OCI-LY1 (cell line): Measurements from ENCODE around the gene IGF1R.

ENCODE experiments used
- H2AFZ ChIP-seq: fragments of 200-600 bp; sonication (generic), shearing (Covaris generic); 2 replicates; pipeline ENCODE4 v1.6.0; 2014; ENCODE audit warnings: antibody characterized with exemption, mild to moderate bottlenecking, low read length
- H3F3A ChIP-seq: fragments of 200-600 bp; sonication (generic), shearing (Covaris generic); 2 replicates; pipeline ENCODE4 v1.6.0; 2014; ENCODE audit warnings: mild to moderate bottlenecking, antibody characterized with exemption, low read length, moderate library complexity; ENCODE audit not compliant: insufficient read depth
- H3K27ac ChIP-seq: fragments of 200-600 bp; sonication (generic); 2 replicates; pipeline ENCODE4 v1.5.1; 2014; ENCODE audit warnings: low read length, mixed run types, mild to moderate bottlenecking, low read depth; ENCODE audit not compliant: poor library complexity, severe bottlenecking
- H3K27me3 ChIP-seq: fragments of 200-600 bp; sonication (generic); 2 replicates; pipeline ENCODE4 v1.6.0; 2014; ENCODE audit warnings: antibody characterized with exemption, mild to moderate bottlenecking, low read length, moderate library complexity; ENCODE audit not compliant: insufficient read depth
- H3K36me3 ChIP-seq: fragments of 200-600 bp; sonication (generic); 2 replicates; pipeline ENCODE4 v1.6.1; 2014; ENCODE audit warnings: mild to moderate bottlenecking, antibody characterized with exemption, low read length, moderate library complexity, mixed read lengths; ENCODE audit not compliant: insufficient read depth
- H3K4me1 ChIP-seq: fragments of 200-600 bp; sonication (generic); 2 replicates; pipeline ENCODE4 v1.5.1; 2014; ENCODE audit warnings: mild to moderate bottlenecking, low read length, moderate library complexity; ENCODE audit not compliant: insufficient read depth, severe bottlenecking
- H3K4me2 ChIP-seq: fragments of 200-600 bp; sonication (generic), shearing (Covaris generic); 2 replicates; pipeline ENCODE4 v1.6.1; 2014; ENCODE audit warnings: low read length
- H3K4me3 ChIP-seq: fragments of 200-600 bp; sonication (generic); 2 replicates; pipeline ENCODE4 v1.5.1; 2014; ENCODE audit warnings: low read length, low read depth, mild to moderate bottlenecking, mixed read lengths; ENCODE audit not compliant: poor library complexity, severe bottlenecking
- H3K79me2 ChIP-seq: fragments of 200-600 bp; shearing (Covaris generic); 2 replicates; pipeline ENCODE4 v1.6.1; 2016; ENCODE audit warnings: mixed run types, low read length, mixed read lengths; ENCODE audit not compliant: insufficient read depth
- H3K9ac ChIP-seq: fragments of 200-600 bp; sonication (generic), shearing (Covaris generic); 2 replicates; pipeline ENCODE4 v1.6.1; 2014; ENCODE audit warnings: mild to moderate bottlenecking, low read length, mixed read lengths
- H3K9me2 ChIP-seq: fragments of 200-600 bp; sonication (generic), shearing (Covaris generic); 2 replicates; pipeline ENCODE4 v1.6.1; 2014; ENCODE audit warnings: low read depth, mild to moderate bottlenecking, low read length, mixed read lengths
- H3K9me3 ChIP-seq: fragments of 200-600 bp; shearing (Covaris generic); 2 replicates; pipeline ENCODE4 v1.6.1; 2014; ENCODE audit warnings: low read length, mixed read lengths
- H4K20me1 ChIP-seq: fragments of 200-600 bp; sonication (generic), shearing (Covaris generic); 2 replicates; pipeline ENCODE4 v1.6.0; 2016; ENCODE audit warnings: mild to moderate bottlenecking, low read length; ENCODE audit not compliant: insufficient read depth
- EZH2 ChIP-seq: fragments of 200-600 bp; sonication (generic), shearing (Covaris generic); IDR thresholded peaks from 2 replicates; pipeline ENCODE4 v1.8.0; 2017; ENCODE audit warnings: borderline replicate concordance, mixed run types, mild to moderate bottlenecking, antibody characterized with exemption, low read length, moderate library complexity, mixed read lengths
- TF ChIP-seq, protein P1 (sequence below): fragments of 200-600 bp; sonication (generic), shearing (Covaris generic); IDR thresholded peaks from 2 replicates; pipeline ENCODE4 v1.5.1; 2017; ENCODE audit warnings: mild to moderate bottlenecking, antibody characterized with exemption, low read length, moderate library complexity, mixed read lengths

IGF1R gene

DNA sequence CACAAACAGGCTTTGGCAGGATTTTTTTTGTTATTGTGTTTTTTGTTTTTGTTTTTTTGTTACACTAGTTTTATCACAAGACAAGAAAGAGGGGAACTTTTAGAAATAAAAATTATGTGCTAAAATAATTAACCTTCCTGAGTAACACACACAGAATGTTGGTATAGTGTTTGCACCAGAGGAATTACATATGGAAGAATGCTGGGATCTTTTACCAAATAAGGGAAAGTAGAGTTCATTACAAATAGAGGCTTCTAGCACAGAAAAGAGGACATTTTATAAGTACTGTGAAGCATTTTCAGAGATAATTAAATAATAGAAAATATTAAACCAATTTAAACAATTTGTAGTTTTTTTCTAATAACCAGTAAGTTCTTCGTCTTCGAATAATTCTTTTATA, 116.0 kb downstream of the IGF1R start:
- Histone ChIP-seq H3K4me3 (no peak overlapping the region), H4K20me1 (no peaks in the 10 kb centered on the region), H3K79me2 (no peaks in the 10 kb centered on the region), H3K9me2 (no peaks in the 10 kb centered on the region), H3K27me3 (no peaks in the 10 kb centered on the region), H3K27ac (no peak overlapping the region), H3K9ac (no peak overlapping the region), H3K4me1 (no peaks in the 10 kb centered on the region), H3K9me3 (no peaks in the 10 kb centered on the region), H3F3A (no peaks in the 10 kb centered on the region), H3K36me3 (no peaks in the 10 kb centered on the region), H2AFZ (no peak overlapping the region), H3K4me2 (no peak overlapping the region)
- no peak for TF ChIP-seq EZH2
- TF ChIP-seq, protein P1, sequence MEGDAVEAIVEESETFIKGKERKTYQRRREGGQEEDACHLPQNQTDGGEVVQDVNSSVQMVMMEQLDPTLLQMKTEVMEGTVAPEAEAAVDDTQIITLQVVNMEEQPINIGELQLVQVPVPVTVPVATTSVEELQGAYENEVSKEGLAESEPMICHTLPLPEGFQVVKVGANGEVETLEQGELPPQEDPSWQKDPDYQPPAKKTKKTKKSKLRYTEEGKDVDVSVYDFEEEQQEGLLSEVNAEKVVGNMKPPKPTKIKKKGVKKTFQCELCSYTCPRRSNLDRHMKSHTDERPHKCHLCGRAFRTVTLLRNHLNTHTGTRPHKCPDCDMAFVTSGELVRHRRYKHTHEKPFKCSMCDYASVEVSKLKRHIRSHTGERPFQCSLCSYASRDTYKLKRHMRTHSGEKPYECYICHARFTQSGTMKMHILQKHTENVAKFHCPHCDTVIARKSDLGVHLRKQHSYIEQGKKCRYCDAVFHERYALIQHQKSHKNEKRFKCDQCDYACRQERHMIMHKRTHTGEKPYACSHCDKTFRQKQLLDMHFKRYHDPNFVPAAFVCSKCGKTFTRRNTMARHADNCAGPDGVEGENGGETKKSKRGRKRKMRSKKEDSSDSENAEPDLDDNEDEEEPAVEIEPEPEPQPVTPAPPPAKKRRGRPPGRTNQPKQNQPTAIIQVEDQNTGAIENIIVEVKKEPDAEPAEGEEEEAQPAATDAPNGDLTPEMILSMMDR = no peak

DNA sequence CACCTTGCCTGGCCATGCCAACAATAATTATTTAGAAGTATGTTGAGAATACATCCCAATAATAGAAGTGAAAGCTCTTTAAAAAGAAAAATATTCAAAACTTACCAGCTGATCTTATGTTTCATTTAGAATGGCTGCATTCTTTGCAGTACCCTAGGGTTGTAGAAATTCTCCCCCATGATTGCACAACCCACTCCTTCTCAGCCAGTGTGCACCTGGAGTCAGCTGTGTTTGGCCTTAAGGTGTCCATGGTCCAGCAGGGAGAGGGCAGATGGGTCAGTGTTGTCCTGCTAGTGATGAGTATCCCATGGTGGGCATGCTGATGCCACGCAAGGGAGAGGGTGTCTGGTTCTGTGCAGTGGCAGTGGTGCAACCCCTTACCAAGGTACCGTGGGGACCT, 117.3 kb downstream of the IGF1R start:
- H3K4me2 ChIP-seq = no peak overlapping the region
- H3K79me2 ChIP-seq = no peaks in the 10 kb centered on the region
- TF ChIP-seq EZH2 = no peak
- TF ChIP-seq, protein P1 = no peak
- H3F3A ChIP-seq = no peaks in the 10 kb centered on the region
- no peaks in the 10 kb centered on the region for H4K20me1 ChIP-seq
- no peaks in the 10 kb centered on the region for H3K9me2 ChIP-seq
- H3K27me3 ChIP-seq = no peaks in the 10 kb centered on the region
- no peaks in the 10 kb centered on the region for H3K4me1 ChIP-seq
- no peak overlapping the region for H3K4me3 ChIP-seq
- no peaks in the 10 kb centered on the region for H3K9me3 ChIP-seq
- H3K27ac ChIP-seq = no peak overlapping the region
- no peak overlapping the region for H2AFZ ChIP-seq
- no peak overlapping the region for H3K9ac ChIP-seq
- H3K36me3 ChIP-seq = no peaks in the 10 kb centered on the region

DNA sequence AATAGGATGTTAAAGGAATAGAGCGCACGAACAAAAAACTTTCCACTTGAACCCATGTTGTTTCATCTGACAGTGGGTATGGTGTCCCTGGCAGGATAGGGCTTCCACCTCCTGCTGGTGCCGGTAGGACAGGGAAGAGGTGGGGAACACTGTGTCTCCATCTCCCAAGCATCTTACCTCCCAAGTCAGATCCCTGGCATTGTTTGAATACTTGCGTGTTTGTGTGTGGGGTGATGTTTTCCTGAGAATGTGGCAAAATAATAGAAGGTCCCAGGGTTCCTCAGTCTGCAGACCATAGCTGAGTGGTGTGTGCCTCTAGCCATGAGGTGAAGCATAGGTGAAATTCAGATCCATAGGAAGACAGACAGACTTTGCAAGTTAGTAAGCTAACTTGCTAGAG, 119.4 kb downstream of the IGF1R start:
- TF ChIP-seq, protein P1 = no peak
- TF ChIP-seq EZH2 = no peak
- no peaks in the 10 kb centered on the region for H4K20me1 ChIP-seq

More for the DNA sequence above, 119.4 kb downstream of the IGF1R start:
- H3K4me3 ChIP-seq = no peak overlapping the region
- H3K36me3 ChIP-seq = no peaks in the 10 kb centered on the region
- H3K9ac ChIP-seq = no peak overlapping the region
- no peaks in the 10 kb centered on the region for H3K79me2 ChIP-seq
- no peaks in the 10 kb centered on the region for H3K9me3 ChIP-seq
- H3F3A ChIP-seq = no peaks in the 10 kb centered on the region
- no peaks in the 10 kb centered on the region for H3K27me3 ChIP-seq
- no peaks in the 10 kb centered on the region for H3K4me1 ChIP-seq
- no peaks in the 10 kb centered on the region for H3K9me2 ChIP-seq
- no peak overlapping the region for H3K27ac ChIP-seq
- H2AFZ ChIP-seq = no peak overlapping the region
- H3K4me2 ChIP-seq = no peak overlapping the region
